Kidney (tissue), 14 donors: ENCODE results near the gene ZFP90. TPM values are rescaled to one million over a fixed set of nuclear protein-coding genes. Genes with fewer than 3 reads are reported as not detected.

Experiments
- DNase-seq, 5 donors: peaks; one replicate each; pipeline ENCODE4 v3.0.0-alpha.2; 2013 to 2020
- FAIRE-seq: peaks from 2 replicates; lab custom pipeline; 2012; peaks lifted over from hg19 to GRCh38; lab: Jason Lieb, UNC
- H3K27ac ChIP-seq, 2 donors: one replicate each; pipeline ENCODE4 v1.7.0; 2013; ENCODE audit warnings: low read depth in 2 of 2, low read length in 2 of 2, inconsistent platforms in 1 of 2
- H3K27me3 ChIP-seq: one replicate; pipeline ENCODE4 v1.7.1; 2013; ENCODE audit warnings: low read length, inconsistent platforms; ENCODE audit not compliant: control insufficient read depth, insufficient read depth
- H3K36me3 ChIP-seq, 3 donors: one replicate each; pipeline versions ENCODE4 v1.7.0 to v1.7.1; 2013; ENCODE audit warnings: low read length in 3 of 3, control low read depth in 1 of 3, inconsistent platforms in 1 of 3; ENCODE audit not compliant: insufficient read depth in 3 of 3, control insufficient read depth in 2 of 3
- H3K4me1 ChIP-seq, 3 donors: one replicate each; pipeline versions ENCODE4 v1.7.0 to v1.7.1; 2013; ENCODE audit warnings: low read length in 3 of 3, inconsistent platforms in 1 of 3, low read depth in 1 of 3; ENCODE audit not compliant: control insufficient read depth in 2 of 3, insufficient read depth in 2 of 3
- H3K4me3 ChIP-seq, 3 donors: one replicate each; pipeline versions ENCODE4 v1.7.0 to v1.8.1; 2013; ENCODE audit warnings: low read length in 3 of 3, control low read depth in 1 of 3, inconsistent platforms in 1 of 3
- H3K9ac ChIP-seq, 3 donors: one replicate each; pipeline versions ENCODE4 v1.7.0 to v1.7.1; 2013; ENCODE audit warnings: low read length in 3 of 3, control low read depth in 1 of 3, inconsistent platforms in 1 of 3
- H3K9me3 ChIP-seq, 3 donors: one replicate each; pipeline versions ENCODE4 v1.7.0 to v1.7.1; 2013; ENCODE audit warnings: low read length in 3 of 3, control low read depth in 1 of 3, inconsistent platforms in 1 of 3; ENCODE audit not compliant: control insufficient read depth in 2 of 3, insufficient read depth in 1 of 3
- intact Hi-C: fragments of 100-400 bp; cut with DNase I; formaldehyde crosslinking; loops from one replicate; pipeline ENCODE4 v1.11.1; 2022
- polyA plus RNA-seq: library from polyadenylated mRNA; stranded (reverse); fragments of 350-450 nt; fragmentation: Illumina TruSeq; extraction: RNeasy Lipid Tissue Mini Kit (QIAGEN cat#74804); gene quantifications from one replicate; pipeline ENCODE4 v1.2.3, GENCODE V29; 2014; ENCODE audit warnings: low read depth, low replicate concordance; ENCODE audit not compliant: insufficient read depth
- total RNA-seq: library from RNA; stranded (reverse); fragmentation: NEBNext Ultra II Directional; extraction: Animal tissue kit (Norgen Biotek cat#: 25700); gene quantifications from one replicate; pipeline ENCODE4 v1.2.1, GENCODE V29; 2021
- TF ChIP-seq, protein P1 (sequence below): IDR thresholded peaks from 3 replicates; pipeline ENCODE4 v1.5.1; 2012; ENCODE audit warnings: mild to moderate bottlenecking, moderate library complexity, borderline replicate concordance; ENCODE audit not compliant: insufficient read depth; ENCODE audit errors: extremely low read depth
- donor health status: control.
- donor health status: control.
- donor health status: control.
- donor health status: control.
- donor health status: control.
- donor health status: DM: yes; HTN: yes; CAD: no.
- donor health status: Normal renal cell carcinoma (clear cell type).

Gene ZFP90
- total and polyA plus RNA-seq, 2 donors from 2014 or later: 10.9 to 30.3 TPM

GRCh38 chr16:68528233-68528632, 10.9 kb upstream of the ZFP90 start:
- Histone ChIP-seq H3K4me3 (no peak overlapping the region), H3K9me3 (no peaks in the 10 kb centered on the region), H3K27me3 (no peaks in the 10 kb centered on the region), H3K9ac (no peak overlapping the region), H3K4me1 (peaks cover 0 to 10% (median 5%) of the 10 kb centered on the region in 3 donors), H3K36me3 (no peaks in the 10 kb centered on the region), H3K27ac (no peak overlapping the region)
- TF ChIP-seq, protein P1, sequence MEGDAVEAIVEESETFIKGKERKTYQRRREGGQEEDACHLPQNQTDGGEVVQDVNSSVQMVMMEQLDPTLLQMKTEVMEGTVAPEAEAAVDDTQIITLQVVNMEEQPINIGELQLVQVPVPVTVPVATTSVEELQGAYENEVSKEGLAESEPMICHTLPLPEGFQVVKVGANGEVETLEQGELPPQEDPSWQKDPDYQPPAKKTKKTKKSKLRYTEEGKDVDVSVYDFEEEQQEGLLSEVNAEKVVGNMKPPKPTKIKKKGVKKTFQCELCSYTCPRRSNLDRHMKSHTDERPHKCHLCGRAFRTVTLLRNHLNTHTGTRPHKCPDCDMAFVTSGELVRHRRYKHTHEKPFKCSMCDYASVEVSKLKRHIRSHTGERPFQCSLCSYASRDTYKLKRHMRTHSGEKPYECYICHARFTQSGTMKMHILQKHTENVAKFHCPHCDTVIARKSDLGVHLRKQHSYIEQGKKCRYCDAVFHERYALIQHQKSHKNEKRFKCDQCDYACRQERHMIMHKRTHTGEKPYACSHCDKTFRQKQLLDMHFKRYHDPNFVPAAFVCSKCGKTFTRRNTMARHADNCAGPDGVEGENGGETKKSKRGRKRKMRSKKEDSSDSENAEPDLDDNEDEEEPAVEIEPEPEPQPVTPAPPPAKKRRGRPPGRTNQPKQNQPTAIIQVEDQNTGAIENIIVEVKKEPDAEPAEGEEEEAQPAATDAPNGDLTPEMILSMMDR: no peak
- FAIRE-seq: no peak
- DNase-seq: no peak
- intact Hi-C loops: no loop called here

- H3K4me3 ChIP-seq: peak overlapping the region in 2 of 3 donors; percentile 31 to 82
These were observed 10.3 kb upstream of the ZFP90 start for GRCh38 chr16:68528686-68529379.

DNA sequence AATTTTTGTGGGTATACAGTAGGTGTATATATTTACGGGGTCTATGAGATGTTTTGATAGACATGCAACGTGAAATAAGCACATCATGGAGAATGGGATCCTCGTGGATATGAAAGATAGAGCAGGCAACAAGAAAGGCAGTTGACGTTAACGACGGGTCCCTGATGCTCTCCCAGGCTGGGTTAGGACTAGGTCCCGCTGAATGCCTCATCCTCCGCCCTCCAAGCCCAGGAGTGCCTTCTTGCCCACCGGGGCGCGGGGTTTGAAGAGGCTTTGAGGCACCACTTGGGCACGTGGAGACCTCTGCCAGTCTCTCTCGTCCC, 9.5 kb upstream of the ZFP90 start:
- no peaks in the 10 kb centered on the region for H3K27me3 ChIP-seq
- DNase-seq: no peak
- no peaks in the 10 kb centered on the region for H3K9me3 ChIP-seq
- no peak for FAIRE-seq
- H3K36me3 ChIP-seq: no peaks in the 10 kb centered on the region
- TF ChIP-seq, protein P1: no peak
- peak overlapping the region; percentile 63 to 82 (median 70) for H3K4me3 ChIP-seq
- intact Hi-C loops: no loop called here
- H3K9ac ChIP-seq: peak overlapping the region in 1 of 3 donors; percentile 77
- peak overlapping the region in 1 of 2 donors; percentile 63 for H3K27ac ChIP-seq
- peaks cover 0 to 10% (median 5%) of the 10 kb centered on the region in 3 donors for H3K4me1 ChIP-seq

More at GRCh38 chr16:68528686-68529379, 10.3 kb upstream of the ZFP90 start:
- peak; percentile 91 to 94 (median 92) for DNase-seq
- no peaks in the 10 kb centered on the region for H3K27me3 ChIP-seq
- no peaks in the 10 kb centered on the region for H3K36me3 ChIP-seq
- intact Hi-C loops: no loop called here
- FAIRE-seq: peak; percentile 44
- peak overlapping the region in 1 of 3 donors; percentile 41 for H3K9ac ChIP-seq
- peak overlapping the region in 1 of 2 donors; percentile 18 for H3K27ac ChIP-seq
- TF ChIP-seq, protein P1: peak; percentile 99
- no peaks in the 10 kb centered on the region for H3K9me3 ChIP-seq
- H3K4me1 ChIP-seq: peaks cover 0 to 10% (median 5%) of the 10 kb centered on the region in 3 donors
